NOMO-1 treated with DMSO at 0.1 percent for 48 hours (cell line): ENCODE results near the gene PPP1R12B.
"Not testable (repeated sequence)": the region's sequence is repeated elsewhere in the genome, so short reads cannot be mapped to it uniquely, and the experiment has no call there.

Experiments
- DNase-seq: peaks from one replicate; lab custom pipeline; 2025; ENCODE audit not compliant: unreplicated experiment; lab: John Stamatoyannopoulos, UW

The PPP1R12B gene

DNA sequence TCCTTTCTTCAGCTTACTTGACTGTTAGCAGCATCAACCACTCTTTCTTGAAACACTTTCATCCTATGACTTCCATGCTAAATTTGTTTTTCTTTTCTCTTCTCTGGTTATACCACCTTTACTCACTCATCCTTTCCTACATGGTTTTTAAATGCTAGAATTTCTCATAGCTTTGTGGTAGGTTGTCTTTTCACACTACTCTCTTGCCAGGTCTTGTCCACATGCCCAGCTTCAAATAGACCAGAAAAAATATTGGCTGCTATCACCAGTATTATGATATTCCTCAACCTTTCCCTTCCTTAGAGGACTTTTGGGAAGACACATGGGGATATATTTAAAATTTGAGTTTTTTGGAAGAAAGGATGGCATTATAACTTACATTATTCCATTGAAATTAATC lies 48.8 kb downstream of the PPP1R12B start:
- no peak for DNase-seq

DNA sequence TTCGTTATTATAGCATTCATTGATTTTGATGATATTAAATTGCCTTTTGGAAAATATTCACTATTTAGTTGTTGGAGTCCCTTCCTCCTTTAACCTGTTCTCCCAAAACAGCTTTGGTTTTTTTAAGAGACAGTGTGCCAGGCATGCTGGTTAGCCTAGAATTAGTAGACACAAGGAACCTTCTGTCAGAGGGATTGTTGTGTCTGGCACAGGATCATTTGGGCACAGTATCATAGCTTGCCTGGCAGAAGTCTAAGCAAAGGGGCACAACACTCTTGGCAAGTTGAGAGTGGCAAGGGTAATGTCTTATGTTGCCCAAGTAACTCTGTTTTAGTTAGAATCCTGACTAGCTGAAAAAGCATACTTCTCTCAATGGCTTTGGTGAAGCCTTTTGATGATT lies 49.9 kb downstream of the PPP1R12B start:
- DNase-seq = not testable (repeated sequence)

- not testable (repeated sequence) for DNase-seq
These were observed 53.3 kb downstream of the PPP1R12B start for GRCh38 chr1:202401771-202402170.

- not testable (repeated sequence) for DNase-seq
These were observed 54.9 kb downstream of the PPP1R12B start for GRCh38 chr1:202403381-202403780.

- DNase-seq = no peak
These were observed 57.4 kb downstream of the PPP1R12B start for GRCh38 chr1:202405928-202406327.

GRCh38 chr1:202406896-202407295 lies 58.4 kb downstream of the PPP1R12B start:
- not testable (repeated sequence) for DNase-seq

GRCh38 chr1:202407378-202407777 lies 58.9 kb downstream of the PPP1R12B start:
- not testable (repeated sequence) for DNase-seq

GRCh38 chr1:202410251-202410650 lies 61.8 kb downstream of the PPP1R12B start:
- not testable (repeated sequence) for DNase-seq

DNA sequence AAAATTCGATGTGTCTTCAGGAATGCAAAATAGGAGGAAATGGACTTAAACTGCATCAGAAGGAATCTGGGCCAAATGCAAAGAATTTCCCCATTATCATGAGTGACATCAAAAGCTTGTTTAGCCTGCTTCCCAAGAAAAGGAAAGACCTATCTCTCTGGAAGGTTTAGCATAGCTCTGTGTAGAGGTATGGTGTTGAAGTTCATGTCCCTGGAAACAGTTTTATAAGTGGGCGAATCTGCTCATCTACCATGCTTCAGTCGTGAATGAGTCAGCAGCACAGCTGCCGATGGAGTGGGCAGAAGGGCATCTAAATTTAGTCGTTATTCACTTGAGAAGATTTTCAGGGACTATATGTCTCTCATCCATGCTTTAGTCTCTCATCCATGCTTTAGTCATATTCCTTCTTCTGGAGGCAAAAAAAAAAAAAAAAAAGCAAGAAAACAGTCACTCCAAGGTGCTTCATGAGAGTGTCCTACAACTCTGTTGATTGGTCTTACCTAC lies 62.4 kb downstream of the PPP1R12B start:
- not testable (repeated sequence) for DNase-seq

- DNase-seq = no peak
These were observed 62.9 kb downstream of the PPP1R12B start for GRCh38 chr1:202411422-202411821.

GRCh38 chr1:202412421-202412820 lies 63.9 kb downstream of the PPP1R12B start:
- not testable (repeated sequence) for DNase-seq

DNA sequence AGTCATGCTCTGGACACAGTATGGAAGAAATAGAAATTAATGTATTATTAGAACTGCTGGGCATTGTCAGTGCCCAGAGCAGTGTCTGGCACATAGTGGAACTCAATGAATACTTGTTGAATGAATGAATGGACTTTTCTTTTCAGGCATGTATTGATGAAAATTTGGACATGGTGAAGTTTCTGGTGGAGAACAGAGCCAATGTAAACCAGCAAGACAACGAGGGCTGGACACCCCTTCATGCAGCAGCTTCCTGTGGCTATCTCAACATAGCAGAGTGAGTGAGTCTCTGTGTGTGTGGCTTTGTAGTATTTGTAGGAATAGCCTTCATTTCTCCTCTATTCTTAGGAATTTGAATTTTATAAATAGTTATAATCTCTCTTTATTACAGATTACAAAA lies 68.1 kb downstream of the PPP1R12B start:
- no peak for DNase-seq

DNA sequence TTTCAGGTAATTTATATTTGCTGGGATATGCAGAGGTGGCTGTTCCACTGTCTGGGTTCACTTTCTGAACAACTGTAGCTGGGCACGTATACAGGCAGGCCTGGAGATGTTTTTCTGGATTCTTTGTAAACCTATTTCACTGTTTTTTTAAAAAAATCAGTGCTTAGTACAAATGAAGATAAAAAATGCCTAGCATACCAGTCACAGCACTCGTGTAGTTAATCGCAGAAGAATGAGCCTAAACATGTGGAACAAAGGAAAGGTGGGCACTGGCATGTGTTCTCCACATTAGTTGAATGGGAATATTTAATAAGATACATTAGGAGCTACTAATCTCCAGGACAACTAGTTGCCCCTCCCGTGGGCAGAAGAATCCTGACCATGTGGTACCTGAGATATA lies 68.6 kb downstream of the PPP1R12B start:
- not testable (repeated sequence) for DNase-seq

- not testable (repeated sequence) for DNase-seq
These were observed 69.3 kb downstream of the PPP1R12B start for GRCh38 chr1:202417762-202418201.

GRCh38 chr1:202419731-202420130 lies 71.2 kb downstream of the PPP1R12B start:
- DNase-seq = not testable (repeated sequence)

DNA sequence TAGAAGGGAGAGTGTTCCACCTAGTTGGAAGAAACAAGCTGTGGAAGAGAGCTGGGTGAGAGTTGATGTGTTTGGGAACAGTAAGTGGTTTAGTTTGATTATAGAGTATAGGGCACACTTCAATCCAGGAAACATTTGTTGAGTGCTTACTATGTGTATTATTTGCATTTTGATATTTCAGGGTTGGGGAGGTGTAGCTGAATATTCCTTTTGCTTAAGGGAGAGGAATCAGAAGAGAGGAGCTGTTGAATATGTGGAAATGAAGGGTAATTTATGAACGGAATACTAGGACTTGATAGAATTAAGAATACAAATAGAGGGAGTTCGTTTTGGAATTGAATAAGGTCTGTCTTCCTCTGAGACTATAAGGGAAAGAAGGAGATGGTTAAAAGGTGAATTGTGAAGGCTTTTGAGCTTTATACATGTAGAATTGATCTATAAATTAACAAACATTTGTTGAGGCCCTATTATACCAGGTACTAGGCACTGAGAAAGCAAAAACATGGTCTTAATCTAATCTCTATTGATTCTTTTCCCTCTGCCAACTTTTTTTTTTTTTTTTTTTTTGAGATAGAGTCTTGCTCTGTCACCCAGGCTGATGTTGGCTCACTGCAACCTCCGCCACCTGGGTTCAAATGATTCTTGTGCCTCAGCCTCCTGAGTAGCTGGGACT lies 72.1 kb downstream of the PPP1R12B start:
- DNase-seq = not testable (repeated sequence)

DNA sequence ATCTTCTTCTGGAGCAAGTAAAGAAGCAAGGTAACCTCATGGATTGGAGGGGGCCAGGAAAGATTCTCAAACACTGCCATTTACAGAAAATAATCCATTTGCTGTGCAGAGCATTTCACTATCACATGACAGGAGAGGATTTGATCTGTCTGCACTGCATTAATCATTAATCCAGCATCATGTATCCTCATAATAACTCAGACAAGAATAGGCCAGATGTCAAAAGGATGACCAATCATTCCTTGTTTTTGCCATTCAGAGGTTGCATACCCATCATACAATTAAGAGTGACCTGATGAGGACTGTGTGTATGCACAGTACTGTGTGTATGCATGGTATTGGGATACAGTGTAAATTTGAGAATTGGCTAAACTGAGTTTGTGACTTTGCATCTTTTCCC lies 74.2 kb downstream of the PPP1R12B start:
- DNase-seq = not testable (repeated sequence)

GRCh38 chr1:202424260-202424659 lies 75.8 kb downstream of the PPP1R12B start:
- DNase-seq = not testable (repeated sequence)

DNA sequence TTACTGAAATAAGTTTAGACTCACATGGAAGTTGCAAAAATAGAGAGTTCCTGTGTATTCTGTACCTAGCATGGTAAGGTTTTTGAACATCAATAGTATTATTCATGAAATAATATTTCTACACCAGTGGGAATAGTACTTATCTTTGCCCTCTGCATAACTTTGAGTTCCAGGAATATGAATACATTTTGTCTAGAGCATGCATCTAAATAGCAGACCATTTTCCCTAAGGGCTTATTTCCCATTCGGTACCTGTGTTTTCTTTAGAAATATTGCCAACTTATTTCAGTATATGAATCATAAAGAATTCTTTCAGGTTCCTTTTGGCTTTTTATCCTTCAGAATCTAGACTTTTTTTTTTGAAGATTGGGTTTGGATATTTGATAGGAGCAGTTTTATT lies 81.6 kb downstream of the PPP1R12B start:
- not testable (repeated sequence) for DNase-seq

GRCh38 chr1:202432338-202432737 lies 83.8 kb downstream of the PPP1R12B start:
- DNase-seq = not testable (repeated sequence)

GRCh38 chr1:202433155-202434043 lies 84.9 kb downstream of the PPP1R12B start:
- DNase-seq = no peak

DNA sequence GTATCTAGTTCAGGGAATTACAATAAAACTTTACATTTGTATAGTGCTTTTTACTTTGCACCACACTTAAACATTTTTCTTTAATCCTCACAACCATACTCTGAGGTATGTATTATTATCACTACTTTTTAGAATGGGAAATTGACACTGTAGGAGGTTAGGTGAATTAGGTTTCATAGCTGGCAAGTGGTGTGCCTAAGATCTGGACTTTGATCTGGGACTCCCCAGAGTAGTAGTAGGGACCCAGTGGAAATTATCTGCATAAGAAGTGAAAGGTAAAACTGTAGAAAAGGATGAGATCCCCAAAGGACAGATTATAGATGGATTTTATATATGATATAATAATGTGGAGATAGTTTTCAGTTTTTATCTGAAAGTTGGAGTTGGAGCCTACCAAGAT lies 85.6 kb downstream of the PPP1R12B start:
- no peak for DNase-seq
